HepG2 (cell line): ENCODE measurements around the gene GDPD5. TPM values are rescaled to one million over a fixed set of nuclear protein-coding genes. Genes with fewer than 3 reads are reported as not detected.

Experiments
- ATAC-seq: fragments of 200-7000 bp; cut with Tn5 transposase; 3 replicates; pipeline ENCODE4 v1.9.1; 2020; ENCODE audit warnings: mild to moderate bottlenecking, moderate library complexity
- BruUV-seq: library from RNA; stranded (reverse); fragments of 400-500 nt; replicated peaks from 2 replicates; lab custom pipeline; 2021; lab: Mats Ljungman, UMichigan
- CTCF ChIA-PET: fragments of 300-600 bp; formaldehyde crosslinking; extraction: SDS; loops from one replicate; lab custom pipeline; 2021; ENCODE audit warnings: low total read pairs, inconsistent platforms, low intra/inter-chr PET ratio; lab: Yijun Ruan, JAX
- POLR2A ChIA-PET: fragments of 350-600 bp; sonication (Branson Sonifier 250); formaldehyde crosslinking; loops from one replicate; lab custom pipeline; 2020; ENCODE audit warnings: antibody characterized with exemption, inconsistent platforms; lab: Yijun Ruan, JAX
- DNase-seq: peaks from one replicate; pipeline ENCODE4 v3.0.0-alpha.2; 2015; ENCODE audit warnings: low spot score
- FAIRE-seq: peaks from 3 replicates; lab custom pipeline; 2011; peaks lifted over from hg19 to GRCh38; lab: Jason Lieb, UNC
- H2AFZ ChIP-seq: one replicate; pipeline ENCODE4 v1.6.1; 2011; ENCODE audit warnings: low read length, inconsistent platforms
- H3K27ac ChIP-seq: fragments of 300-600 bp; 3 replicates; pipeline ENCODE4 v1.8.0; 2011; ENCODE audit warnings: mixed run types, mild to moderate bottlenecking, mixed read lengths, low read length, inconsistent platforms; ENCODE audit not compliant: insufficient read depth; ENCODE audit errors: extremely low read length
- H3K27me3 ChIP-seq, 2 experiments: fragments of 200-600 bp in 1 of 2; 2 replicates in 1 of 2; 3 replicates in 1 of 2; pipeline versions ENCODE4 v1.6.0 to v1.8.0; 2011; ENCODE audit warnings: low read length in 2 of 2, mild to moderate bottlenecking in 2 of 2, moderate library complexity in 2 of 2, inconsistent platforms in 1 of 2; ENCODE audit not compliant: insufficient read depth in 2 of 2, control insufficient read depth in 1 of 2
- H3K36me3 ChIP-seq, 2 experiments: fragments of 200-600 bp in 1 of 2; replicated peaks in 1 of 2; 2 replicates in 1 of 2; 3 replicates in 1 of 2; pipeline versions ENCODE4 v1.5.1 to v1.8.0; 2011; ENCODE audit warnings: low read length in 2 of 2, inconsistent platforms in 1 of 2; ENCODE audit not compliant: insufficient read depth in 2 of 2, control insufficient read depth in 1 of 2
- H3K4me1 ChIP-seq: 2 replicates; pipeline ENCODE4 v1.5.1; 2012; ENCODE audit warnings: low read length, inconsistent platforms; ENCODE audit not compliant: insufficient read depth
- H3K4me2 ChIP-seq: 2 replicates; pipeline ENCODE4 v1.6.0; 2011; ENCODE audit warnings: low read depth, low read length, inconsistent platforms
- H3K4me3 ChIP-seq, 3 experiments: fragments of 200-600 bp in 1 of 3; sonication (generic), shearing (Covaris generic) in 1 of 3; replicated peaks in 1 of 3; 2 replicates each; pipeline ENCODE4 v1.5.1; 2011 to 2016; ENCODE audit warnings: low read length in 3 of 3, inconsistent platforms in 2 of 3, low read depth in 2 of 3, mild to moderate bottlenecking in 2 of 3, control low read depth in 1 of 3, mixed read lengths in 1 of 3; ENCODE audit not compliant: insufficient read depth in 1 of 3
- H3K79me2 ChIP-seq: one replicate; pipeline ENCODE4 v1.6.1; 2011; ENCODE audit warnings: low read length, inconsistent platforms; ENCODE audit not compliant: insufficient read depth
- H3K9ac ChIP-seq: 2 replicates; pipeline ENCODE4 v1.6.0; 2011; ENCODE audit warnings: mild to moderate bottlenecking, low read depth, low read length, inconsistent platforms; ENCODE audit not compliant: insufficient read depth
- H3K9me3 ChIP-seq: 2 replicates; pipeline ENCODE4 v1.5.1; 2012; ENCODE audit warnings: mild to moderate bottlenecking, low read length
- H4K20me1 ChIP-seq: 2 replicates; pipeline ENCODE4 v1.6.0; 2011; ENCODE audit warnings: inconsistent platforms, mild to moderate bottlenecking, low read length, moderate library complexity; ENCODE audit not compliant: insufficient read depth
- HMG20A ChIP-seq: IDR thresholded peaks from 2 replicates; pipeline ENCODE4 v1.6.1; 2016; ENCODE audit warnings: borderline replicate concordance
- HNF4A ChIP-seq: sonication (generic); formaldehyde crosslinking; IDR thresholded peaks from 2 replicates; pipeline ENCODE4 v1.4.0; 2020; ENCODE audit warnings: missing genetic modification reagents
- MAZ ChIP-seq, 2 experiments: sonication (generic) in 1 of 2; formaldehyde crosslinking in 1 of 2; IDR thresholded peaks; 2 replicates each; pipeline versions ENCODE4 v1.5.0 to v1.6.1; 2012 to 2020; ENCODE audit warnings: low read depth in 2 of 2, mild to moderate bottlenecking in 2 of 2, borderline replicate concordance in 1 of 2, improper control_type of control experiment in 1 of 2, low read length in 1 of 2, missing genetic modification reagents in 1 of 2, moderate library complexity in 1 of 2
- MED1 ChIP-seq: sonication (generic); formaldehyde crosslinking; IDR thresholded peaks from 2 replicates; pipeline ENCODE4 v1.4.0; 2020; ENCODE audit warnings: missing genetic modification reagents
- RBFOX2 ChIP-seq: fragments of 200-400 bp; formaldehyde crosslinking; IDR thresholded peaks from 2 replicates; pipeline ENCODE4 v1.6.1; 2017; ENCODE audit warnings: low read depth, mild to moderate bottlenecking, low read length
- SP4 ChIP-seq: sonication (generic); formaldehyde crosslinking; IDR thresholded peaks from 2 replicates; pipeline ENCODE4 v1.8.1; 2023; ENCODE audit warnings: mild to moderate bottlenecking, missing genetic modification reagents
- SSRP1 ChIP-seq: IDR thresholded peaks from 2 replicates; pipeline ENCODE4 v1.6.1; 2016; ENCODE audit warnings: control low read depth
- STAG1 ChIP-seq: sonication (generic); formaldehyde crosslinking; IDR thresholded peaks from 2 replicates; pipeline ENCODE4 v1.4.0; 2020; ENCODE audit warnings: missing genetic modification reagents
- TBX2 ChIP-seq: sonication (generic); formaldehyde crosslinking; IDR thresholded peaks from 2 replicates; pipeline ENCODE4 v1.5.0; 2020; ENCODE audit warnings: missing genetic modification reagents, mild to moderate bottlenecking, borderline replicate concordance
- THAP11 ChIP-seq: IDR thresholded peaks from 2 replicates; pipeline ENCODE4 v1.6.1; 2016; ENCODE audit warnings: missing biosample characterization, missing genetic modification reagents
- ZNF136 ChIP-seq: sonication (generic); formaldehyde crosslinking; IDR thresholded peaks from 2 replicates; pipeline ENCODE4 v1.8.1; 2022; ENCODE audit warnings: low read depth, mild to moderate bottlenecking, moderate library complexity, missing genetic modification reagents
- ZNF224 ChIP-seq: sonication (generic); formaldehyde crosslinking; IDR thresholded peaks from 2 replicates; pipeline ENCODE4 v1.5.0; 2020; ENCODE audit warnings: mild to moderate bottlenecking, missing genetic modification reagents
- ZNF335 ChIP-seq: sonication (generic); formaldehyde crosslinking; IDR thresholded peaks from 2 replicates; pipeline ENCODE4 v1.4.0; 2020; ENCODE audit warnings: missing genetic modification reagents
- ZNF550 ChIP-seq: sonication (generic); formaldehyde crosslinking; IDR thresholded peaks from 2 replicates; pipeline ENCODE4 v1.4.0; 2020; ENCODE audit warnings: mild to moderate bottlenecking, missing genetic modification reagents, borderline replicate concordance
- ZSCAN21 ChIP-seq: sonication (generic); formaldehyde crosslinking; IDR thresholded peaks from 2 replicates; pipeline ENCODE4 v1.8.0; 2022; ENCODE audit warnings: mild to moderate bottlenecking, missing genetic modification reagents, moderate library complexity, borderline replicate concordance
- ZZZ3 ChIP-seq: sonication (generic); formaldehyde crosslinking; IDR thresholded peaks from 2 replicates; pipeline ENCODE4 v1.4.0; 2020; ENCODE audit warnings: missing genetic modification reagents, mild to moderate bottlenecking, borderline replicate concordance
- WGBS: methylation state at CpG from one replicate; pipeline ENCODE4 v1.1.6; 2017; ENCODE audit warnings: low lambda C conversion rate; 5-methylcytosine and 5-hydroxymethylcytosine counted together
- in situ Hi-C: cut with HindIII; loops from 2 replicates; pipeline ENCODE4 v1.10.0; 2017; ENCODE audit warnings: low pct_unique_long_range_greater_than_20kb; ENCODE audit not compliant: extremely low pct_ligation_motif_present
- intact Hi-C: fragments of 100-400 bp; cut with micrococcal nuclease; formaldehyde crosslinking; loops from one replicate; pipeline ENCODE4 v1.10.0; 2022; ENCODE audit not compliant: unreplicated experiment
- polyA plus RNA-seq, 8 experiments: library from polyadenylated mRNA; depleted of rRNA in 3 of 8; stranded (reverse) in 7 of 8; unstranded in 1 of 8; fragments of >200 nt; fragmentation: Illumina TruSeq in 4 of 8; extraction: Trizol in 4 of 8; gene quantifications; 2 replicates each; pipeline versions ENCODE4 v1.2.1 to v1.2.3, GENCODE V29; 2011 to 2016; ENCODE audit warnings: low read depth in 4 of 8, missing spikeins in 1 of 8, mixed read lengths in 1 of 8; ENCODE audit not compliant: insufficient read depth in 1 of 8
- total RNA-seq, 5 experiments: library from RNA; depleted of rRNA; stranded (reverse); fragments of >200 nt; fragmentation: Illumina TruSeq; extraction: Trizol; gene quantifications; 2 replicates each; pipeline ENCODE4 v1.2.3, GENCODE V29; 2016; ENCODE audit warnings: low read depth in 1 of 5
- TF ChIP-seq, protein P1 (sequence below): sonication (generic); formaldehyde crosslinking; conservative IDR thresholded peaks from 2 replicates; pipeline ENCODE4 v1.8.0; 2022; ENCODE audit warnings: missing genetic modification reagents

GDPD5 gene
- total and polyA plus RNA-seq, 2 of the 13 experiments (the other 11 are each of a cell fraction or from before 2014, with no cell fraction given) = 55.0 to 67.5 TPM

GRCh38 chr11:75402002-75402773 is 123.6 kb downstream of the GDPD5 start (continued):
- TF ChIP-seq ZNF335 (CRISPR knock-in tag) (no peak), ZSCAN21 (CRISPR knock-in tag) (no peak), ZNF550 (CRISPR knock-in tag) (no peak), STAG1 (no peak), ZZZ3 (CRISPR knock-in tag) (no peak), RBFOX2 (0 out of 2 replicates have a peak, but pooled peaks have one; percentile 39), HMG20A (no peak), HNF4A (CRISPR knock-in tag) (no peak)
- TF ChIP-seq, all 625 proteins: peak for 4

GRCh38 chr11:75400146-75400865 is 125.4 kb downstream of the GDPD5 start:
- whole genome bisulfite sequencing = under 1% methylated on average over 11 of the region's 11 CpGs
- TF ChIP-seq RBFOX2 (peak; percentile 62), ZNF136 (CRISPR knock-in tag) (no peak), THAP11 (CRISPR knock-in tag) (peak; percentile 11; the same call in 1 of the 2 replicates), MAZ (IDR thresholded peaks at IDR 0.05; ENCODE audit: borderline replicate concordance, low read depth, low read length) (no peak), MAZ (CRISPR knock-in tag; IDR thresholded peaks at IDR 0.05; ENCODE audit: low read depth) (peak; percentile 56; the same call in 1 of the 2 replicates), TBX2 (CRISPR knock-in tag) (0 out of 2 replicates have a peak, but pooled peaks have one; percentile 49), SP4 (CRISPR knock-in tag) (0 out of 2 replicates have a peak, but pooled peaks have one; percentile 36), MED1 (peak; percentile 41; the same call in 1 of the 2 replicates), SSRP1 (CRISPR knock-in tag) (no peak), HNF4A (CRISPR knock-in tag) (peak; percentile 29), ZNF224 (CRISPR knock-in tag) (0 out of 2 replicates have a peak, but pooled peaks have one; percentile 4)
- TF ChIP-seq, protein P1, sequence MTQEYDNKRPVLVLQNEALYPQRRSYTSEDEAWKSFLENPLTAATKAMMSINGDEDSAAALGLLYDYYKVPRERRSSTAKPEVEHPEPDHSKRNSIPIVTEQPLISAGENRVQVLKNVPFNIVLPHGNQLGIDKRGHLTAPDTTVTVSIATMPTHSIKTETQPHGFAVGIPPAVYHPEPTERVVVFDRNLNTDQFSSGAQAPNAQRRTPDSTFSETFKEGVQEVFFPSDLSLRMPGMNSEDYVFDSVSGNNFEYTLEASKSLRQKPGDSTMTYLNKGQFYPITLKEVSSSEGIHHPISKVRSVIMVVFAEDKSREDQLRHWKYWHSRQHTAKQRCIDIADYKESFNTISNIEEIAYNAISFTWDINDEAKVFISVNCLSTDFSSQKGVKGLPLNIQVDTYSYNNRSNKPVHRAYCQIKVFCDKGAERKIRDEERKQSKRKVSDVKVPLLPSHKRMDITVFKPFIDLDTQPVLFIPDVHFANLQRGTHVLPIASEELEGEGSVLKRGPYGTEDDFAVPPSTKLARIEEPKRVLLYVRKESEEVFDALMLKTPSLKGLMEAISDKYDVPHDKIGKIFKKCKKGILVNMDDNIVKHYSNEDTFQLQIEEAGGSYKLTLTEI (CRISPR knock-in tag) = no peak
- TF ChIP-seq, all 625 proteins: peak for 8
- Histone ChIP-seq H3K4me3 (peak overlapping the region; percentile 91 to 96 (median 96)), H3K4me2 (peak overlapping the region; percentile 89), H4K20me1 (peaks cover 58% of the 10 kb centered on the region), H3K9me3 (no peaks in the 10 kb centered on the region), H3K4me1 (peaks cover 39% of the 10 kb centered on the region), H3K36me3 (peaks cover 17 to 45% of the 10 kb centered on the region in 2 experiments), H3K9ac (peak overlapping the region; percentile 99), H3K79me2 (peaks cover 52% of the 10 kb centered on the region), H2AFZ (no peak overlapping the region), H3K27me3 (peaks cover 0 to 6% of the 10 kb centered on the region in 2 experiments; a peak in 1 of 5 replicates), H3K27ac (peak overlapping the region; percentile 93)
- no TSS peak for BruUV-seq
- CTCF ChIA-PET = no interaction called here
- intact Hi-C loops (no loop called here), in situ Hi-C loops (no loop called here)
- peak; percentile 16 for ATAC-seq
- peak; percentile 66 for FAIRE-seq
- POLR2A ChIA-PET = interaction anchor here (0.9 to 1.9 kb wide), 14 partner anchors 8 to 165 kb away, joined by 3 to 10 read pairs (median 5); partner anchors contain the start of gene KLHL35
- DNase-seq = peak; percentile 49
